ENCODE data around the gene MBTPS1. TPM values are rescaled to one million over a fixed set of nuclear protein-coding genes. Genes with fewer than 3 reads are reported as not detected.

Gene MBTPS1
- total RNA-seq, 1 donor from 2014 or later: 143 TPM

DNA sequence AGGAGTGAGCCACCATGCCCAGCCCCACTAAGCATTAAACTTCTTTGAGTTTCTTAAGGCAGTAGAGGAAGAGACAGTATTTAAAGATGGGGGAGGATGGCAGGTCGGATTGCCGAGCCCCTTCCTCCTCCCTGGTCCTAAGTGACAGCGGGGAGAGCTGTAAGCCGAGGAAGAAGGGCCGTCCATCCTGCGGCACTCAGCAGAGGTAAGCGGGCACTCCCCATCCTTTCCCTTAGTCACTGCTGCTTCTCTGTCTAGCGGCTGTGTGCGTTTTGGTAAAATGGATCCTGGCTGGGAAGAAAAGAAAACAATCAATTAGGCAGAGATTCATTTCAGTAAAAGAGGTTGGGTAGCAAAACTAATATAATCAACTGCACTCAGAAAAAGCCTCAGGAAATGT lies 42.3 kb upstream of the MBTPS1 start:
- TF ChIP-seq, protein P1, sequence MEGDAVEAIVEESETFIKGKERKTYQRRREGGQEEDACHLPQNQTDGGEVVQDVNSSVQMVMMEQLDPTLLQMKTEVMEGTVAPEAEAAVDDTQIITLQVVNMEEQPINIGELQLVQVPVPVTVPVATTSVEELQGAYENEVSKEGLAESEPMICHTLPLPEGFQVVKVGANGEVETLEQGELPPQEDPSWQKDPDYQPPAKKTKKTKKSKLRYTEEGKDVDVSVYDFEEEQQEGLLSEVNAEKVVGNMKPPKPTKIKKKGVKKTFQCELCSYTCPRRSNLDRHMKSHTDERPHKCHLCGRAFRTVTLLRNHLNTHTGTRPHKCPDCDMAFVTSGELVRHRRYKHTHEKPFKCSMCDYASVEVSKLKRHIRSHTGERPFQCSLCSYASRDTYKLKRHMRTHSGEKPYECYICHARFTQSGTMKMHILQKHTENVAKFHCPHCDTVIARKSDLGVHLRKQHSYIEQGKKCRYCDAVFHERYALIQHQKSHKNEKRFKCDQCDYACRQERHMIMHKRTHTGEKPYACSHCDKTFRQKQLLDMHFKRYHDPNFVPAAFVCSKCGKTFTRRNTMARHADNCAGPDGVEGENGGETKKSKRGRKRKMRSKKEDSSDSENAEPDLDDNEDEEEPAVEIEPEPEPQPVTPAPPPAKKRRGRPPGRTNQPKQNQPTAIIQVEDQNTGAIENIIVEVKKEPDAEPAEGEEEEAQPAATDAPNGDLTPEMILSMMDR (IDR thresholded peaks at IDR 0.05; ENCODE audit: unreplicated experiment): no peak
- peaks cover 8% of the 10 kb centered on the region for H3K27me3 Mint-ChIP-seq (ENCODE audit: low read depth)
- H3K9me3 Mint-ChIP-seq: peaks cover 3% of the 10 kb centered on the region
- no peak for DNase-seq (ENCODE audit: low spot score in 2 of 2, unreplicated experiment in 2 of 2)
- H3K27ac Mint-ChIP-seq: no peak overlapping the region
- H3K4me1 Mint-ChIP-seq: peaks cover 2% of the 10 kb centered on the region
- H3K4me3 Mint-ChIP-seq: no peak overlapping the region
- H3K36me3 Mint-ChIP-seq: no peaks in the 10 kb centered on the region

DNA sequence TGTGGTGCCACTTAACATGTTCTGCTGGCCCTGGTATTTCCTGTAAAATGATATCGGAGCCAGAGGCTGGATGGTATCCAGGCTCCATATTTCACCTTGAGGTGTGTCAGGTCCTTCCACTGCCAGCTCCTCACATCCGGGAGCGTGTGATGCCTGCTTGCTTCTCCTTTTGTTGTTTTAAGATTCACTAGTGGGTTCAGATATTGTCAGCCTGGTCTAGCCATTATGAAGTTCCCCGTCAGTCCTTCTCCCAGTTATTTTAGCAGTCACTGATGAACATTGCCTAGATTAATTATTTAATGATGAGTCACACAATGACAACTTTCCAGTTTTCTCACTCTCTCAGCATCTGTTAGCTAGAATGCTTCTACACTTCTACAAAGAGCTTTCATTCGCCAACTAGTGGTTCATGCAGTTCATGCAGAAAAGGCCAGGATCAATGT lies 39.6 kb upstream of the MBTPS1 start:
- TF ChIP-seq, protein P1 (IDR thresholded peaks at IDR 0.05; ENCODE audit: unreplicated experiment): no peak
- H3K27me3 Mint-ChIP-seq (ENCODE audit: low read depth): peaks cover 8% of the 10 kb centered on the region
- no peak for DNase-seq (ENCODE audit: low spot score in 2 of 2, unreplicated experiment in 2 of 2)

DNA sequence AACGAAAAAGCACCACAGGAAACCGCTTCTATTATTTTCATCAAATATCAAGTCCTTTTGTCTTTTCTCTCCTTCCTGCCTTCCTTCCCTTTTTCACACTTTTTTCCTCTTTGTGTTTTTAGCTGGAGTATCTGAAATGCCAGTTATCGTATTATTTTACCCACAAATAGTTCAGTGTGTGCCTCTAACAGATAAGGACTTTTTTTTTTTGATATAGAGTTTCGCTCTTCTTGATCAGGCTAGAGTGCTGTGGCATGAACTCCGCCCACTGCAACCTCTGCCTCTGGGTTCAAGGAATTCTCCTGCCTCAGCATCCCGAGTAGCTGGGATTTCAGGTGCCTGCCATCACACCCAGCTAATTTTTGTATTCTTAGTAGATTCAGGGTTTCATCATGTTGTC lies 39.0 kb upstream of the MBTPS1 start:
- H3K27ac Mint-ChIP-seq: no peak overlapping the region

More for the DNA sequence above, 39.6 kb upstream of the MBTPS1 start:
- Mint-ChIP-seq H3K27ac (no peak overlapping the region), H3K4me1 (peaks cover 2% of the 10 kb centered on the region), H3K4me3 (no peak overlapping the region), H3K9me3 (peaks cover 3% of the 10 kb centered on the region), H3K36me3 (no peaks in the 10 kb centered on the region)

DNA sequence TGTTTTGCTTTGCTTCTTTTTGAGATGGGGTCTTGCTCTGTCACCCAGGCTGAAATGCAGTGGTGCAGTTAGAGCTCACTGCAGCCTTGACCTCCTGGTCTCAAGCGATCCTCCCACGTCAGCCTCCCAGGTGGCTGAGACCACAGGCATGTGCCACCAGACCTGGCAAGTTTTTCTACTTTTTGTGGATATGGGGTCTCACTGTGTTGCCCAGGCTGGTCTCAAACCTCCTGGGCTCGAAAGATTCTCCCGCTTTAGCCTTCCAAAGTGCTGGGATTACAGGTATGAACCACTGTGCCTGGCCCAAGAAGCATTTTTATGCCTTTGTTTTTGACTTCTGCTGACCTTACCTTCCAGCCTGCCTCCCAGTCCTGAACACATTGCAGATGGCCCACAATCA lies 38.5 kb upstream of the MBTPS1 start:
- TF ChIP-seq, protein P1 (IDR thresholded peaks at IDR 0.05; ENCODE audit: unreplicated experiment): no peak
- no peak for DNase-seq (ENCODE audit: low spot score in 2 of 2, unreplicated experiment in 2 of 2)
- H3K27ac Mint-ChIP-seq: no peak overlapping the region
- H3K36me3 Mint-ChIP-seq: no peaks in the 10 kb centered on the region
- H3K27me3 Mint-ChIP-seq (ENCODE audit: low read depth): peaks cover 8% of the 10 kb centered on the region
- H3K9me3 Mint-ChIP-seq: peaks cover 3% of the 10 kb centered on the region
- H3K4me1 Mint-ChIP-seq: peaks cover 9% of the 10 kb centered on the region
- H3K4me3 Mint-ChIP-seq: no peak overlapping the region

More for the DNA sequence above, 39.0 kb upstream of the MBTPS1 start:
- Mint-ChIP-seq H3K27me3 (ENCODE audit: low read depth) (peaks cover 8% of the 10 kb centered on the region), H3K4me3 (no peak overlapping the region), H3K36me3 (no peaks in the 10 kb centered on the region), H3K4me1 (peaks cover 7% of the 10 kb centered on the region), H3K9me3 (peaks cover 3% of the 10 kb centered on the region)
- TF ChIP-seq, protein P1 (IDR thresholded peaks at IDR 0.05; ENCODE audit: unreplicated experiment): no peak
- no peak for DNase-seq (ENCODE audit: low spot score in 2 of 2, unreplicated experiment in 2 of 2)

DNA sequence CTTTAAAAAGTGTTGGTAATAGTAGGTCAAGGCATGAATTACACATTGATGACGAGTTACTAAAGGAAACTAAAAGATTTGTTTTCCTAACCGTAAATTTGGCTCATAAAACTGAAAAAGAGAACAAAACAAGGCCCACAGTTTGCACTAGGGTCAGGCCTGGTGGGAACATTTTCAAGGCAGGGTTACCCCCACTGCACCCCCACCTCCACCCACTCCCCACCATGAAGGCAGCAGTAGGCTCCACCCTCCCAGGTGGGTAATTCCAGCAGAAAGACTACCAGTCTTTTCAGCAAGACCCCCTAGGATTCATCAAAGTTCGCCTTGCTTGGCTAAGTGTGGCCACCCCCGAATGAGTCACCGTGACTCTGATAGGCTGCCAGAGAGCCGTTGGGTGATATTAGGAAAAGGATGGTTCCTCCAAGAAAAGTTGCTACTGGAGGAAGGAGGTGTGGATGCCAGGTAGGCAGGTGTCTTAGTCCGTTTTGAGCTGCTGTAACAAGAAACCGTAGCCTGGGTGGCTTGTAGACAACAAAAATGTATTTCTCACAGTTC lies 37.0 kb upstream of the MBTPS1 start:
- peaks cover 3% of the 10 kb centered on the region for H3K9me3 Mint-ChIP-seq
- H3K36me3 Mint-ChIP-seq: no peaks in the 10 kb centered on the region
- peaks cover 4% of the 10 kb centered on the region for H3K27me3 Mint-ChIP-seq (ENCODE audit: low read depth)
- no peak overlapping the region for H3K4me3 Mint-ChIP-seq
- DNase-seq (ENCODE audit: low spot score in 2 of 2, unreplicated experiment in 2 of 2): no peak
- H3K27ac Mint-ChIP-seq: no peak overlapping the region
- H3K4me1 Mint-ChIP-seq: peaks cover 10% of the 10 kb centered on the region
- TF ChIP-seq, protein P1 (IDR thresholded peaks at IDR 0.05; ENCODE audit: unreplicated experiment): no peak

Measured in mesothelial cell of epicardium (in vitro differentiated cells).